ENCODE measurements around the gene ARID1B.

The ARID1B gene

GRCh38 chr6:157201083-157201482 lies 423.9 kb downstream of the ARID1B start:
- DNase-seq, result no peak

- DNase-seq, result no peak
These were observed 426.1 kb downstream of the ARID1B start for GRCh38 chr6:157203312-157203744.

- DNase-seq, result no peak
These were observed 426.6 kb downstream of the ARID1B start for GRCh38 chr6:157203764-157204163.

- no peak for DNase-seq
These were observed 428.5 kb downstream of the ARID1B start for GRCh38 chr6:157205473-157206358.

- DNase-seq, result no peak
These were observed 429.2 kb downstream of the ARID1B start for GRCh38 chr6:157206359-157206815.

GRCh38 chr6:157207521-157208076 lies 430.4 kb downstream of the ARID1B start:
- DNase-seq, result no peak

- DNase-seq, result no peak
These were observed 432.8 kb downstream of the ARID1B start for GRCh38 chr6:157209865-157210530.

GRCh38 chr6:157210954-157211353 lies 433.8 kb downstream of the ARID1B start:
- no peak for DNase-seq

GRCh38 chr6:157211603-157212455 lies 434.7 kb downstream of the ARID1B start:
- no peak for DNase-seq

- DNase-seq, result no peak
These were observed 436.2 kb downstream of the ARID1B start for GRCh38 chr6:157213426-157213825.

GRCh38 chr6:157213907-157214565 lies 436.9 kb downstream of the ARID1B start:
- DNase-seq, result no peak

GRCh38 chr6:157215717-157216116 lies 438.5 kb downstream of the ARID1B start:
- no peak for DNase-seq

- no peak for DNase-seq
These were observed 439.4 kb downstream of the ARID1B start for GRCh38 chr6:157216570-157216969.

GRCh38 chr6:157217198-157217893 lies 440.2 kb downstream of the ARID1B start:
- no peak for DNase-seq

GRCh38 chr6:157217894-157218370 lies 440.8 kb downstream of the ARID1B start:
- no peak for DNase-seq

GRCh38 chr6:157218371-157219198 lies 441.4 kb downstream of the ARID1B start:
- no peak for DNase-seq

- DNase-seq, result no peak
These were observed 442.3 kb downstream of the ARID1B start for GRCh38 chr6:157219201-157220200.

GRCh38 chr6:157220485-157220884 lies 443.3 kb downstream of the ARID1B start:
- DNase-seq, result no peak
